GM21381 (cell line): Measurements from ENCODE around the gene FUCA1.
"Not testable (repeated sequence)": the region's sequence is repeated elsewhere in the genome, so short reads cannot be mapped to it uniquely, and the experiment has no call there.

Source experiments
- ATAC-seq: cut with Tn5 transposase; IDR thresholded peaks from one replicate; pipeline ENCODE4 v1.9.1; 2021; ENCODE audit warnings: mild to moderate bottlenecking, moderate library complexity; ENCODE audit not compliant: unreplicated experiment

The FUCA1 gene

GRCh38 chr1:23867895-23868556 is at the start of gene FUCA1:
Gene FUCA1 (minus strand): TSS chr1:23868290. CDS start chr1:23868286, 4 bp downstream.
- peak; percentile 92 for ATAC-seq

GRCh38 chr1:23916209-23917131 is 48.4 kb upstream of the FUCA1 start:
- ATAC-seq = peak; percentile 47

- no peak for ATAC-seq
Observed at GRCh38 chr1:23915466-23915865, 47.4 kb upstream of the FUCA1 start.

GRCh38 chr1:23914921-23915320 is 46.8 kb upstream of the FUCA1 start:
- no peak for ATAC-seq

GRCh38 chr1:23913212-23913880 is 45.3 kb upstream of the FUCA1 start, which contains the start of gene CNR2:
Gene CNR2 (minus strand): TSS chr1:23913362. CDS start chr1:23875617, 37,745 bp downstream.
- ATAC-seq = no peak

- no peak for ATAC-seq
Observed at GRCh38 chr1:23911921-23912320, 43.8 kb upstream of the FUCA1 start.

- ATAC-seq = no peak
Observed at GRCh38 chr1:23910553-23911246, 42.6 kb upstream of the FUCA1 start.

- ATAC-seq = no peak
Observed at GRCh38 chr1:23910144-23910543, 42.1 kb upstream of the FUCA1 start.

- no peak for ATAC-seq
Observed at GRCh38 chr1:23909412-23909811, 41.3 kb upstream of the FUCA1 start.

- peak; percentile 34 for ATAC-seq
Observed at GRCh38 chr1:23908453-23909341, 40.6 kb upstream of the FUCA1 start.

GRCh38 chr1:23906731-23907130 is 38.6 kb upstream of the FUCA1 start:
- no peak for ATAC-seq

- ATAC-seq = no peak
Observed at GRCh38 chr1:23905461-23906025, 37.5 kb upstream of the FUCA1 start.

GRCh38 chr1:23904748-23905357 is 36.8 kb upstream of the FUCA1 start:
- peak; percentile 45 for ATAC-seq

- no peak for ATAC-seq
Observed at GRCh38 chr1:23903754-23904153, 35.7 kb upstream of the FUCA1 start.

GRCh38 chr1:23902321-23903278 is 34.5 kb upstream of the FUCA1 start:
- ATAC-seq = no peak

- not testable (repeated sequence) for ATAC-seq
Observed at GRCh38 chr1:23900017-23900416, 31.9 kb upstream of the FUCA1 start.

GRCh38 chr1:23899070-23899469 is 31.0 kb upstream of the FUCA1 start:
- ATAC-seq = no peak

GRCh38 chr1:23897083-23897482 is 29.0 kb upstream of the FUCA1 start:
- ATAC-seq = no peak
